ENCODE measurements around the gene MSLN.

DNA sequence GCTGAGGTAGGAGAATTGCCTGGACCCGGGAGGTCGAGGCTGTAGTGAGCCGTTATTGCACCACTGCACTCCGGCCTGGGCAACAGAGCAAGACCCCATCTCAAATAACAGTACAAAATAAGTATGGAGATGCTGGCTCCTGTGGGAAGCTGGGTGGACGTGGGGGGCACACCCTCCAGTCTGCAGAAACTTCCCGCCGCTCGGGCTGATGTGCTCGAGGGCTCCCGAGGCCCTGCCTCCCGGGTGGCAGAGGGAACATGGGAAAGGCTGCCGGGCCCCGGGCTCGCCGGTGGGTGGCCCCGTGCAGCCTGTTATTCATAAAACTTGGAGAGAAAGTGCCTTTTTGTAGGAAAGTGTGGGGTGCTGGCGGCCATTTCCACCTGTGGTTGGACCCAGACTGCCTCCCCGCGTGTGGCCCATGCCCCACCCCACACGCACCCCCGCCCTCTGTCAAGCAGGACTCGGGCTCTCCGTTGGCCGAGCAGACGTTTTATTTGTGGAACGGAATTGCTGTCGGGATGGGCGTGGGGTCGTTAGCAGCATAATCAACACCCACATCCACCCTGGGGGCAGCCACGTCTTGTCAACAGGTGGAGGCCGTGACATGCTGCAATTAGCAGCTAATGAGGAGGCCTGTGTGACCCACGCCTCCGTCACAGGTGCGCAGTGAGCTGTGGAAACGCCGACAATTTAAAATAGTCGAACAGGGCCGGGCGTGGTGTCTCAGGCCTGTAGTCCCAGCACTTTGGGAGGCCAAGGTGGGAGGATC is 12.4 kb upstream of the MSLN start:
- TF ChIP-seq TCF7 (IDR thresholded peaks at IDR 0.05; ENCODE audit: low read depth) (no peak), CBX5 (CRISPR knock-in tag; IDR thresholded peaks at IDR 0.05; ENCODE audit: borderline replicate concordance) (no peak), ZNF775 (CRISPR knock-in tag; IDR thresholded peaks at IDR 0.05; ENCODE audit: borderline replicate concordance) (no peak), ZNF549 (CRISPR knock-in tag; IDR thresholded peaks at IDR 0.05) (no peak), NR2F6 (IDR thresholded peaks at IDR 0.05) (no peak), NR2F6 (CRISPR knock-in tag; IDR thresholded peaks at IDR 0.05) (no peak), MEIS2 (CRISPR knock-in tag; IDR thresholded peaks at IDR 0.05) (no peak), ZBTB7A (CRISPR knock-in tag; IDR thresholded peaks at IDR 0.05) (no peak), ZKSCAN1 (IDR thresholded peaks at IDR 0.05; ENCODE audit: low read length) (no peak), ASH2L (IDR thresholded peaks at IDR 0.05; ENCODE audit: insufficient read length, low read depth, low read length) (no peak), CBFB (CRISPR knock-in tag; IDR thresholded peaks at IDR 0.05) (no peak), MYC (CRISPR knock-in tag; IDR thresholded peaks at IDR 0.05; ENCODE audit: borderline replicate concordance) (no peak)
- TF ChIP-seq, protein P1, sequence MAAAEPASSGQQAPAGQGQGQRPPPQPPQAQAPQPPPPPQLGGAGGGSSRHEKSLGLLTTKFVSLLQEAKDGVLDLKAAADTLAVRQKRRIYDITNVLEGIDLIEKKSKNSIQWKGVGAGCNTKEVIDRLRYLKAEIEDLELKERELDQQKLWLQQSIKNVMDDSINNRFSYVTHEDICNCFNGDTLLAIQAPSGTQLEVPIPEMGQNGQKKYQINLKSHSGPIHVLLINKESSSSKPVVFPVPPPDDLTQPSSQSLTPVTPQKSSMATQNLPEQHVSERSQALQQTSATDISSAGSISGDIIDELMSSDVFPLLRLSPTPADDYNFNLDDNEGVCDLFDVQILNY (CRISPR knock-in tag; conservative IDR thresholded peaks at IDR 0.05) = no peak

Measured in HepG2 (cell line).